ENCODE data around the gene PNRC2.
"Not testable (repeated sequence)": the region's sequence is repeated elsewhere in the genome, so short reads cannot be mapped to it uniquely, and the experiment has no call there.

The PNRC2 gene

GRCh38 chr1:24005163-24005562, 45.5 kb downstream of the PNRC2 start:
- Histone ChIP-seq H2AFZ (ENCODE audit: low read depth, low read length, severe bottlenecking) (no peak overlapping the region), H3K79me2 (ENCODE audit: insufficient read depth, low read length) (no peaks in the 10 kb centered on the region), H3F3A (ENCODE audit: insufficient read depth) (no peaks in the 10 kb centered on the region), H3K27me3 (ENCODE audit: low read length) (no peaks in the 10 kb centered on the region), H3K9ac (ENCODE audit: low read length) (no peak overlapping the region), H3K36me3 (ENCODE audit: low read length) (no peaks in the 10 kb centered on the region), H3K9me3 (ENCODE audit: insufficient read depth, low read length) (no peaks in the 10 kb centered on the region), H3K4me3 (ENCODE audit: insufficient read depth, low read length, poor library complexity, severe bottlenecking) (no peak overlapping the region), H3K9me2 (replicated peaks; ENCODE audit: insufficient read depth, low read length) (no peaks in the 10 kb centered on the region), H3K4me2 (ENCODE audit: low read depth, low read length, poor library complexity, severe bottlenecking) (no peak overlapping the region), H3K27ac (ENCODE audit: low read depth, low read length) (no peak overlapping the region), H4K20me1 (ENCODE audit: low read depth, low read length) (no peaks in the 10 kb centered on the region)
- no peak for TF ChIP-seq CTCF (IDR thresholded peaks at IDR 0.05; ENCODE audit: insufficient read depth, low read length, poor library complexity, severe bottlenecking)
- no peak for TF ChIP-seq EZH2phosphoT487 (conservative IDR thresholded peaks at IDR 0.05; ENCODE audit: low read length)

- no peaks in the 10 kb centered on the region for H4K20me1 ChIP-seq (ENCODE audit: low read depth, low read length)
- H3K9me2 ChIP-seq (replicated peaks; ENCODE audit: insufficient read depth, low read length) = no peaks in the 10 kb centered on the region
- H3K4me2 ChIP-seq (ENCODE audit: low read depth, low read length, poor library complexity, severe bottlenecking) = no peak overlapping the region
- no peaks in the 10 kb centered on the region for H3K27me3 ChIP-seq (ENCODE audit: low read length)
- no peaks in the 10 kb centered on the region for H3K79me2 ChIP-seq (ENCODE audit: insufficient read depth, low read length)
- no peak overlapping the region for H3K4me3 ChIP-seq (ENCODE audit: insufficient read depth, low read length, poor library complexity, severe bottlenecking)
- no peaks in the 10 kb centered on the region for H3K9me3 ChIP-seq (ENCODE audit: insufficient read depth, low read length)
- no peaks in the 10 kb centered on the region for H3F3A ChIP-seq (ENCODE audit: insufficient read depth)
- no peak for TF ChIP-seq EZH2phosphoT487 (conservative IDR thresholded peaks at IDR 0.05; ENCODE audit: low read length)
- no peak for TF ChIP-seq CTCF (IDR thresholded peaks at IDR 0.05; ENCODE audit: insufficient read depth, low read length, poor library complexity, severe bottlenecking)
- H3K9ac ChIP-seq (ENCODE audit: low read length) = no peak overlapping the region
- H3K36me3 ChIP-seq (ENCODE audit: low read length) = no peaks in the 10 kb centered on the region
- H2AFZ ChIP-seq (ENCODE audit: low read depth, low read length, severe bottlenecking) = no peak overlapping the region
- no peak overlapping the region for H3K27ac ChIP-seq (ENCODE audit: low read depth, low read length)
Measured at GRCh38 chr1:24007079-24007478, 47.5 kb downstream of the PNRC2 start.

- H3K9me3 ChIP-seq (ENCODE audit: insufficient read depth, low read length); H3K4me2 ChIP-seq (ENCODE audit: low read depth, low read length, poor library complexity, severe bottlenecking): not testable (repeated sequence)
Measured at GRCh38 chr1:24008574-24009184, 49.1 kb downstream of the PNRC2 start.

GRCh38 chr1:24009406-24009805, 49.8 kb downstream of the PNRC2 start:
- Histone ChIP-seq H3K9ac (ENCODE audit: low read length) (no peak overlapping the region), H2AFZ (ENCODE audit: low read depth, low read length, severe bottlenecking) (no peak overlapping the region), H3K27ac (ENCODE audit: low read depth, low read length) (no peak overlapping the region), H3K27me3 (ENCODE audit: low read length) (no peaks in the 10 kb centered on the region), H3K9me2 (replicated peaks; ENCODE audit: insufficient read depth, low read length) (no peaks in the 10 kb centered on the region), H3K4me2 (ENCODE audit: low read depth, low read length, poor library complexity, severe bottlenecking) (no peak overlapping the region), H3K4me3 (ENCODE audit: insufficient read depth, low read length, poor library complexity, severe bottlenecking) (no peak overlapping the region), H3K9me3 (ENCODE audit: insufficient read depth, low read length) (no peaks in the 10 kb centered on the region), H3K79me2 (ENCODE audit: insufficient read depth, low read length) (no peaks in the 10 kb centered on the region), H3K36me3 (ENCODE audit: low read length) (no peaks in the 10 kb centered on the region), H3F3A (ENCODE audit: insufficient read depth) (no peaks in the 10 kb centered on the region), H4K20me1 (ENCODE audit: low read depth, low read length) (no peaks in the 10 kb centered on the region)
- TF ChIP-seq CTCF (IDR thresholded peaks at IDR 0.05; ENCODE audit: insufficient read depth, low read length, poor library complexity, severe bottlenecking) (no peak), EZH2phosphoT487 (conservative IDR thresholded peaks at IDR 0.05; ENCODE audit: low read length) (no peak)

More at GRCh38 chr1:24008574-24009184, 49.1 kb downstream of the PNRC2 start:
- not testable (repeated sequence) for H3K27ac ChIP-seq (ENCODE audit: low read depth, low read length); H3K9ac ChIP-seq (ENCODE audit: low read length); H3K36me3 ChIP-seq (ENCODE audit: low read length); H3K9me2 ChIP-seq (replicated peaks; ENCODE audit: insufficient read depth, low read length); H3K79me2 ChIP-seq (ENCODE audit: insufficient read depth, low read length); H4K20me1 ChIP-seq (ENCODE audit: low read depth, low read length); H3F3A ChIP-seq (ENCODE audit: insufficient read depth); H2AFZ ChIP-seq (ENCODE audit: low read depth, low read length, severe bottlenecking); H3K27me3 ChIP-seq (ENCODE audit: low read length); H3K4me3 ChIP-seq (ENCODE audit: insufficient read depth, low read length, poor library complexity, severe bottlenecking)

Measured in SU-DHL-6 (cell line).